Neuronal stem cell (in vitro differentiated cells): ENCODE data around the gene YDJC.

Experiments used
- DNase-seq: peaks from one replicate; pipeline ENCODE4 v3.0.0-alpha.2; 2013; ENCODE audit warnings: low spot score
- H2AFZ ChIP-seq: one replicate; pipeline ENCODE4 v1.6.1; 2013; ENCODE audit warnings: mild to moderate bottlenecking, low read length, inconsistent platforms
- H2AK5ac ChIP-seq: 2 replicates; pipeline ENCODE4 v1.6.1; 2013; ENCODE audit warnings: low read depth, mild to moderate bottlenecking, inconsistent platforms, low read length, moderate library complexity, mixed read lengths
- H2BK120ac ChIP-seq: 2 replicates; pipeline ENCODE4 v1.6.1; 2013; ENCODE audit warnings: low read depth, mild to moderate bottlenecking, inconsistent platforms, low read length, moderate library complexity, mixed read lengths
- H2BK12ac ChIP-seq: one replicate; pipeline ENCODE4 v1.6.1; 2013; ENCODE audit warnings: low read length, inconsistent platforms
- H2BK15ac ChIP-seq: 2 replicates; pipeline ENCODE4 v1.6.1; 2013; ENCODE audit warnings: mild to moderate bottlenecking, low read length, inconsistent platforms, mixed read lengths
- H2BK5ac ChIP-seq: one replicate; pipeline ENCODE4 v1.6.1; 2013; ENCODE audit warnings: inconsistent platforms, mild to moderate bottlenecking, low read length, moderate library complexity
- H3K14ac ChIP-seq: one replicate; pipeline ENCODE4 v1.6.1; 2013; ENCODE audit warnings: low read length, inconsistent platforms
- H3K18ac ChIP-seq: 2 replicates; pipeline ENCODE4 v1.6.1; 2013; ENCODE audit warnings: low read length, inconsistent platforms
- H3K23ac ChIP-seq: 2 replicates; pipeline ENCODE4 v1.6.1; 2013; ENCODE audit warnings: low read depth, mild to moderate bottlenecking, mixed read lengths, low read length, inconsistent platforms; ENCODE audit not compliant: poor library complexity
- H3K27ac ChIP-seq: replicated peaks from 3 replicates; pipeline ENCODE4 v1.5.1; 2013; ENCODE audit warnings: low read length, inconsistent platforms
- H3K27me3 ChIP-seq, 3 experiments: 2 replicates each; pipeline ENCODE4 v1.6.1; 2013; ENCODE audit warnings: low read length in 3 of 3, mild to moderate bottlenecking in 2 of 3, inconsistent platforms in 1 of 3, low read depth in 1 of 3, mixed read lengths in 1 of 3, moderate library complexity in 1 of 3; ENCODE audit not compliant: control insufficient read depth in 3 of 3, insufficient read depth in 3 of 3
- H3K36me3 ChIP-seq, 2 donors: replicated peaks in 1 of 2; 2 replicates each; pipeline ENCODE4 v1.6.1; 2013; ENCODE audit warnings: low read length in 2 of 2; ENCODE audit not compliant: control insufficient read depth in 2 of 2, insufficient read depth in 2 of 2
- H3K4ac ChIP-seq: 2 replicates; pipeline ENCODE4 v1.6.1; 2013; ENCODE audit warnings: inconsistent platforms, mild to moderate bottlenecking, low read length, moderate library complexity
- H3K4me1 ChIP-seq, 2 donors: 1 replicate in 1 of 2; 2 replicates in 1 of 2; pipeline ENCODE4 v1.6.1; 2013; ENCODE audit warnings: low read length in 2 of 2, low read depth in 1 of 2; ENCODE audit not compliant: control insufficient read depth in 2 of 2, insufficient read depth in 1 of 2
- H3K4me2 ChIP-seq: one replicate; pipeline ENCODE4 v1.6.1; 2013; ENCODE audit warnings: mild to moderate bottlenecking, low read length, inconsistent platforms; ENCODE audit not compliant: insufficient read depth, poor library complexity, severe bottlenecking
- H3K4me3 ChIP-seq, 2 donors: 2 replicates each; pipeline ENCODE4 v1.5.1; 2013; ENCODE audit warnings: low read length in 2 of 2, mild to moderate bottlenecking in 2 of 2, inconsistent platforms in 1 of 2, moderate library complexity in 1 of 2
- H3K79me1 ChIP-seq: one replicate; pipeline ENCODE4 v1.6.1; 2013; ENCODE audit warnings: low read depth, mild to moderate bottlenecking, inconsistent platforms, low read length, moderate library complexity
- H3K9ac ChIP-seq: one replicate; pipeline ENCODE4 v1.6.1; 2013; ENCODE audit warnings: mild to moderate bottlenecking, low read depth, low read length, inconsistent platforms; ENCODE audit not compliant: poor library complexity
- H3K9me3 ChIP-seq, 2 donors: replicated peaks in 1 of 2; 2 replicates each; pipeline versions ENCODE3 to v1.6.1; 2013; ENCODE audit warnings: low read length in 2 of 2, mild to moderate bottlenecking in 2 of 2, inconsistent platforms in 1 of 2, low read depth in 1 of 2, mixed read lengths in 1 of 2, moderate library complexity in 1 of 2; ENCODE audit not compliant: control insufficient read depth in 2 of 2, insufficient read depth in 1 of 2
- H4K8ac ChIP-seq: one replicate; pipeline ENCODE4 v1.6.1; 2013; ENCODE audit warnings: low read depth, mild to moderate bottlenecking, inconsistent platforms, low read length, moderate library complexity
- H4K91ac ChIP-seq: one replicate; pipeline ENCODE4 v1.6.1; 2013; ENCODE audit warnings: low read length, low read depth, mild to moderate bottlenecking, inconsistent platforms; ENCODE audit not compliant: poor library complexity
- WGBS, 2 donors: extraction: QIAGEN DNeasy Blood & Tissue Kit; methylation state at CpG; one replicate each; pipeline ENCODE4 v1.1.7; 2013; ENCODE audit warnings: missing lambda C conversion rate in 2 of 2, mixed read lengths in 1 of 2; ENCODE audit not compliant: insufficient read length in 2 of 2, insufficient replicate concordance in 1 of 2; ENCODE audit errors: extremely low coverage in 2 of 2; 5-methylcytosine and 5-hydroxymethylcytosine counted together

The YDJC gene

GRCh38 chr22:21642584-21643448 is 13.0 kb upstream of the YDJC start:
- H2AFZ ChIP-seq, result peak overlapping the region; percentile 93
- H3K27ac ChIP-seq, result no peak overlapping the region
- H2BK120ac ChIP-seq, result peak overlapping the region; percentile 81
- peak overlapping the region; percentile 56 for H3K14ac ChIP-seq
- no peak overlapping the region for H2BK12ac ChIP-seq
- H2AK5ac ChIP-seq, result peak overlapping the region; percentile 94
- H3K36me3 ChIP-seq, result peaks cover 17 to 31% of the 10 kb centered on the region in 2 donors
- H3K4ac ChIP-seq, result peak overlapping the region; percentile 66
- H4K8ac ChIP-seq, result no peak overlapping the region
- H3K4me2 ChIP-seq, result peak overlapping the region; percentile 100
- H3K23ac ChIP-seq, result peak overlapping the region; percentile 100
- peak overlapping the region; percentile 98 for H3K9ac ChIP-seq
- no peaks in the 10 kb centered on the region for H3K27me3 ChIP-seq
- no peak overlapping the region for H4K91ac ChIP-seq
- no CpG with 5 or more reads among the region's 56 CpGs for WGBS, 2 donors
- H3K9me3 ChIP-seq, result no peaks in the 10 kb centered on the region
- peaks cover 9% of the 10 kb centered on the region for H3K79me1 ChIP-seq
- peak overlapping the region; percentile 89 for H3K18ac ChIP-seq
- peak overlapping the region; percentile 81 to 98 for H3K4me3 ChIP-seq
- DNase-seq, result no peak
- H2BK15ac ChIP-seq, result no peak overlapping the region
- peaks cover 9 to 13% of the 10 kb centered on the region in 2 donors for H3K4me1 ChIP-seq
- peak overlapping the region; percentile 24 for H2BK5ac ChIP-seq

GRCh38 chr22:21641789-21642583 is 12.2 kb upstream of the YDJC start, which contains the start of gene SDF2L1:
SDF2L1 (plus strand) TSS chr22:21642302; CDS start chr22:21642337, 35 bp downstream.
- Histone ChIP-seq H3K4ac (peak within 1 kb of the TSS; percentile 66), H3K4me1 (peaks cover 6 to 10% of the 10 kb centered on the region in 2 donors), H3K27ac (peak within 1 kb of the TSS; percentile 36)

GRCh38 chr22:21641417-21641788 is 11.6 kb upstream of the YDJC start:
- H2AK5ac ChIP-seq, result no peak overlapping the region
- peaks cover 13 to 23% of the 10 kb centered on the region in 2 donors for H3K36me3 ChIP-seq
- H3K23ac ChIP-seq, result peak overlapping the region; percentile 100
- H3K4me2 ChIP-seq, result peak overlapping the region; percentile 100
- H3K4me3 ChIP-seq, result peak overlapping the region; percentile 80 to 81
- no peak overlapping the region for H4K8ac ChIP-seq
- no peaks in the 10 kb centered on the region for H3K9me3 ChIP-seq
- H2BK5ac ChIP-seq, result no peak overlapping the region
- no peak for DNase-seq
- no CpG with 5 or more reads among the region's 9 CpGs for WGBS, 2 donors
- H4K91ac ChIP-seq, result no peak overlapping the region
- H3K18ac ChIP-seq, result no peak overlapping the region
- no peak overlapping the region for H2BK120ac ChIP-seq
- H3K4me1 ChIP-seq, result peaks cover 4 to 7% of the 10 kb centered on the region in 2 donors
- peaks cover 9% of the 10 kb centered on the region for H3K79me1 ChIP-seq
- H3K9ac ChIP-seq, result no peak overlapping the region
- peak overlapping the region; percentile 93 for H2AFZ ChIP-seq
- H3K4ac ChIP-seq, result no peak overlapping the region
- no peak overlapping the region for H3K27ac ChIP-seq
- no peak overlapping the region for H2BK12ac ChIP-seq
- no peaks in the 10 kb centered on the region for H3K27me3 ChIP-seq
- H2BK15ac ChIP-seq, result no peak overlapping the region
- no peak overlapping the region for H3K14ac ChIP-seq

More at GRCh38 chr22:21641789-21642583, 12.2 kb upstream of the YDJC start, which contains the start of gene SDF2L1:
- no peak within 1 kb of the TSS for H4K8ac ChIP-seq
- no peaks in the 10 kb centered on the region for H3K27me3 ChIP-seq
- peak within 1 kb of the TSS; percentile 98 for H3K9ac ChIP-seq
- H3K23ac ChIP-seq, result peak within 1 kb of the TSS; percentile 100
- H3K79me1 ChIP-seq, result peaks cover 9% of the 10 kb centered on the region
- peak within 1 kb of the TSS; percentile 24 for H2BK5ac ChIP-seq
- WGBS, 2 donors, result no CpG with 5 or more reads among the region's 76 CpGs
- no peak within 1 kb of the TSS for H2BK12ac ChIP-seq
- no peaks in the 10 kb centered on the region for H3K9me3 ChIP-seq
- H4K91ac ChIP-seq, result no peak within 1 kb of the TSS
- peak within 1 kb of the TSS; percentile 100 for H3K4me2 ChIP-seq
- peak within 1 kb of the TSS; percentile 89 for H3K18ac ChIP-seq
- H2AK5ac ChIP-seq, result peak within 1 kb of the TSS; percentile 94
- H3K36me3 ChIP-seq, result peaks cover 14 to 27% of the 10 kb centered on the region in 2 donors
- peak within 1 kb of the TSS; percentile 93 for H2AFZ ChIP-seq
- DNase-seq, result peak; percentile 97
- H3K4me3 ChIP-seq, result peak within 1 kb of the TSS; percentile 81 to 98
- peak within 1 kb of the TSS; percentile 56 for H3K14ac ChIP-seq
- H2BK120ac ChIP-seq, result peak within 1 kb of the TSS; percentile 81
- H2BK15ac ChIP-seq, result no peak within 1 kb of the TSS
